Activated B cell treated with CpG ODN at 0.5 μM for 24 hours (primary cell): Measurements from ENCODE around the gene FAR2. TPM values are rescaled to one million over a fixed set of nuclear protein-coding genes. Genes with fewer than 3 reads are reported as not detected.

Experiments used
- ATAC-seq: fragments of 200-7000 bp; cut with Tn5 transposase; one replicate; pipeline ENCODE4 v1.10.0; 2021; ENCODE audit warnings: low read depth, mild to moderate bottlenecking, moderate library complexity
- CTCF ChIA-PET: fragments of 350-600 bp; sonication (Branson Sonifier 250); formaldehyde crosslinking; loops from one replicate; lab custom pipeline; 2021; ENCODE audit warnings: antibody characterized with exemption; lab: Charles Lee
- POLR2A ChIA-PET: fragments of 350-600 bp; sonication (Branson Sonifier 250); formaldehyde crosslinking; loops from one replicate; lab custom pipeline; 2021; ENCODE audit warnings: antibody characterized with exemption; lab: Charles Lee
- DNase-seq: peaks from one replicate; pipeline ENCODE4 v3.0.0; 2022
- H3K27ac Mint-ChIP-seq: one replicate; pipeline ENCODE4 v1.8.0; 2020; ENCODE audit warnings: mixed read lengths
- H3K27me3 Mint-ChIP-seq: one replicate; pipeline ENCODE4 v1.8.0; 2021; ENCODE audit warnings: mixed read lengths
- H3K36me3 Mint-ChIP-seq: one replicate; pipeline ENCODE4 v1.8.0; 2021; ENCODE audit warnings: low read depth, mixed read lengths
- H3K4me1 Mint-ChIP-seq: one replicate; pipeline ENCODE4 v1.8.0; 2021; ENCODE audit warnings: mixed read lengths
- H3K4me3 Mint-ChIP-seq: one replicate; pipeline ENCODE4 v1.8.0; 2020; ENCODE audit warnings: mild to moderate bottlenecking, mixed read lengths
- H3K9me3 Mint-ChIP-seq: one replicate; pipeline ENCODE4 v1.8.0; 2020; ENCODE audit warnings: mixed read lengths
- intact Hi-C: fragments of 100-400 bp; cut with micrococcal nuclease; formaldehyde crosslinking; loops from one replicate; pipeline ENCODE4 v1.15.1; 2024
- total RNA-seq: library from RNA; stranded (reverse); gene quantifications from 2 replicates; pipeline ENCODE4 v1.2.3, GENCODE V29; 2022
- TF ChIP-seq, protein P1 (sequence below): fragments of 200-600 bp; IDR thresholded peaks from one replicate; pipeline ENCODE4 v1.8.0; 2022; ENCODE audit warnings: antibody characterized with exemption, mild to moderate bottlenecking

FAR2 gene
- total RNA-seq, 1 donor from 2014 or later: not detected

DNA sequence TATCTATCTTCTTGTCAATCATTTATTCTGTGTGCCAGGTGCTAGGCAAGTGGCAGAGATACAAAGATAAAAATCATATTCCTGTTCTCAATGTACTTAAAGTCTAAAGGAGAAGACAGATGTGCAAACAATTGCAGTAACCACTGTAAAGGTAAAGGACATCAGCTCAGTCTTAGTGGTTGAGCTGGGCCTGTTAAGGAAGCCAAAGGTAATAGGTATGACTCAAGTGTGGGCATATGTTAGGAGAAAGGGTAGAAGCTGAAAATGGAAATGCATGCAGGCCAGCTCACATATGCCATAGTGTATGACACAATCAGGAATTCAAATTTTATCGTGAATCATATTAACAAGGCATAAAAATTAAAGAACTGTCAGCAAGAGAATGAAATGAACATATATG lies 49.8 kb downstream of the FAR2 start:
- POLR2A ChIA-PET: no interaction called here
- CTCF ChIA-PET: no interaction called here
- H3K4me3 Mint-ChIP-seq: no peak overlapping the region
- H3K36me3 Mint-ChIP-seq: no peaks in the 10 kb centered on the region
- H3K4me1 Mint-ChIP-seq: no peaks in the 10 kb centered on the region
- TF ChIP-seq, protein P1, sequence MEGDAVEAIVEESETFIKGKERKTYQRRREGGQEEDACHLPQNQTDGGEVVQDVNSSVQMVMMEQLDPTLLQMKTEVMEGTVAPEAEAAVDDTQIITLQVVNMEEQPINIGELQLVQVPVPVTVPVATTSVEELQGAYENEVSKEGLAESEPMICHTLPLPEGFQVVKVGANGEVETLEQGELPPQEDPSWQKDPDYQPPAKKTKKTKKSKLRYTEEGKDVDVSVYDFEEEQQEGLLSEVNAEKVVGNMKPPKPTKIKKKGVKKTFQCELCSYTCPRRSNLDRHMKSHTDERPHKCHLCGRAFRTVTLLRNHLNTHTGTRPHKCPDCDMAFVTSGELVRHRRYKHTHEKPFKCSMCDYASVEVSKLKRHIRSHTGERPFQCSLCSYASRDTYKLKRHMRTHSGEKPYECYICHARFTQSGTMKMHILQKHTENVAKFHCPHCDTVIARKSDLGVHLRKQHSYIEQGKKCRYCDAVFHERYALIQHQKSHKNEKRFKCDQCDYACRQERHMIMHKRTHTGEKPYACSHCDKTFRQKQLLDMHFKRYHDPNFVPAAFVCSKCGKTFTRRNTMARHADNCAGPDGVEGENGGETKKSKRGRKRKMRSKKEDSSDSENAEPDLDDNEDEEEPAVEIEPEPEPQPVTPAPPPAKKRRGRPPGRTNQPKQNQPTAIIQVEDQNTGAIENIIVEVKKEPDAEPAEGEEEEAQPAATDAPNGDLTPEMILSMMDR: no peak
- no peaks in the 10 kb centered on the region for H3K27me3 Mint-ChIP-seq
- no peak for ATAC-seq
- no peaks in the 10 kb centered on the region for H3K9me3 Mint-ChIP-seq
- no peak overlapping the region for H3K27ac Mint-ChIP-seq
- DNase-seq: no peak
- intact Hi-C loops: no loop called here

DNA sequence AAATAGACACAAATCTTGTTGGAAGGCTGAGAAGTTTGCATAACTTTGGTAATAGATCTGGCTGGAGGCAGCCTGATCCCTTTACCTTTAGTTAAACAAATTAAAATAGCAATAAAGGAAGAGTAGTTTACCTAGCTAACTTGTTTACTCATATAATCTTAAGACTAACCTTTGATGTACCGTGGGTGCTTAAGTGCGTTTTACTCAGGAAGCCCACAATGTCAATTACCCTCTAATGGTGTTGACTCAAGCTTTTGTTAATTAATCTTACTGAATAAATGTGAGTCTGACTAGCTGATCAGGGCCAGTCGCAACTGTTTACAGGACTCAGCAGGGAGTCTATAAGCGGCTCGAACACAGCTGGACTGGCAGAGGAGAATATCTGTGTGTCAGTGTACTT lies 51.5 kb downstream of the FAR2 start:
- intact Hi-C loops: no loop called here
- POLR2A ChIA-PET: no interaction called here
- H3K27me3 Mint-ChIP-seq: no peaks in the 10 kb centered on the region
- no peaks in the 10 kb centered on the region for H3K9me3 Mint-ChIP-seq
- CTCF ChIA-PET: no interaction called here
- TF ChIP-seq, protein P1: no peak
- H3K4me3 Mint-ChIP-seq: no peak overlapping the region
- no peak overlapping the region for H3K27ac Mint-ChIP-seq
- no peaks in the 10 kb centered on the region for H3K4me1 Mint-ChIP-seq
- no peaks in the 10 kb centered on the region for H3K36me3 Mint-ChIP-seq
- ATAC-seq (no peak), DNase-seq (no peak)

GRCh38 chr12:29201296-29201695 lies 52.2 kb downstream of the FAR2 start:
- CTCF ChIA-PET: no interaction called here
- POLR2A ChIA-PET: no interaction called here
- no peak overlapping the region for H3K4me3 Mint-ChIP-seq
- ATAC-seq: no peak
- H3K9me3 Mint-ChIP-seq: no peaks in the 10 kb centered on the region
- H3K27ac Mint-ChIP-seq: no peak overlapping the region
- no peaks in the 10 kb centered on the region for H3K27me3 Mint-ChIP-seq
- TF ChIP-seq, protein P1: no peak
- H3K36me3 Mint-ChIP-seq: no peaks in the 10 kb centered on the region
- intact Hi-C loops: no loop called here
- H3K4me1 Mint-ChIP-seq: no peaks in the 10 kb centered on the region
- no peak for DNase-seq

- DNase-seq (no peak), ATAC-seq (no peak)
- ChIA-PET POLR2A (no interaction called here), CTCF (no interaction called here)
- H3K27ac Mint-ChIP-seq: no peak overlapping the region
- H3K4me1 Mint-ChIP-seq: no peaks in the 10 kb centered on the region
- H3K4me3 Mint-ChIP-seq: no peak overlapping the region
- intact Hi-C loops: no loop called here
- no peaks in the 10 kb centered on the region for H3K9me3 Mint-ChIP-seq
- no peaks in the 10 kb centered on the region for H3K27me3 Mint-ChIP-seq
- TF ChIP-seq, protein P1: no peak
- H3K36me3 Mint-ChIP-seq: no peaks in the 10 kb centered on the region
Observed at GRCh38 chr12:29201746-29202145, 52.7 kb downstream of the FAR2 start.

DNA sequence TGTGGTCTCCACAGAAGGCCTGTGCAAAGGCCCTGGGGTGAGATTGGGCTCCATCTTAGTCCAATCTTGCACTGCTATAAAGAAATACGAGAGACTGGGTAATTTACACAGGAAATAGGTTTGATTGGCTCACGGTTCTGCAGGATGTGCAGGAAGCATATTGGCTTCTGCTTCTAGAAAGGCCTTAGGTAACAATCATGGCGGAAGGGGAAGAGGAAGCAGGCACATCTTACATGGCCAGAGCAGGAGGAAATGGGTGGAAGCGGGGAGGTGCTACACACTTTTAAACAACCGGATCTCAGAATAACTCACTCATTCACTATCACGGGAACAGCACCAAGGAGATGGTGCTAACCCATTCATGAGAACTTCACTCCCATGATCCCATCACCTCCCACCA lies 55.4 kb downstream of the FAR2 start:
- Mint-ChIP-seq H3K4me3 (no peak overlapping the region), H3K27me3 (no peaks in the 10 kb centered on the region), H3K36me3 (no peaks in the 10 kb centered on the region), H3K27ac (no peak overlapping the region), H3K9me3 (no peaks in the 10 kb centered on the region), H3K4me1 (no peaks in the 10 kb centered on the region)
- no peak for DNase-seq
- CTCF ChIA-PET: no interaction called here
- no peak for ATAC-seq
- intact Hi-C loops: no loop called here
- TF ChIP-seq, protein P1: no peak
- POLR2A ChIA-PET: no interaction called here
